Activated T-helper 1 cell treated with anti-CD3 and anti-CD28 coated beads, Interleukin-2, amount 50 U/mL, for 16 hours (primary cell): ENCODE measurements around the gene CDRT15.
"Not testable (repeated sequence)": the region's sequence is repeated elsewhere in the genome, so short reads cannot be mapped to it uniquely, and the experiment has no call there.

Experiments
- DNase-seq, 2 donors: peaks; one replicate each; pipeline ENCODE4 v3.0.0-alpha.2; 2020; ENCODE audit warnings: low read depth in 1 of 2, low spot score in 1 of 2

The CDRT15 gene

DNA sequence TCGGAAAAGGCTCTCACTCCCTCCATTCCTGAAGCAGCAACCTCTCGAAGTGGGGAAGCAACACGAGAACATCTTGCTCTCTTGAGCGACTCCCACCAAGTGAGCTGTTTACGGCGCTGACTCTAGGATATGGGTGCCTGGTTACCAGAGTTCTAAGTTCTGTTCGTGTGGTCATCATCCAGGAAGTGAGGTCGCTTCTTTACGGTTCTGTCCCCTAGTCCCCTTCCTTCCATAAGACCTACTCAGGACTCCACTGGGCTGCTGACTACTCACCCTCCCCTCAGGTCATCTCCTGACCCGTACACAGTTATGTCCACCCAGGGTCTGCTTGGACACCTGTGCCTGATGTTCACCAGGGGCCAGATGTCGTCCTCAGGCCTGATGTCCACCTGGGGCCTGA lies at the start of gene CDRT15:
TSS of gene CDRT15 (minus strand) at position 101 of the 400 bp plus-strand sequence. CDS start at position 72, 29 bp downstream.
- not testable (repeated sequence) for DNase-seq

DNA sequence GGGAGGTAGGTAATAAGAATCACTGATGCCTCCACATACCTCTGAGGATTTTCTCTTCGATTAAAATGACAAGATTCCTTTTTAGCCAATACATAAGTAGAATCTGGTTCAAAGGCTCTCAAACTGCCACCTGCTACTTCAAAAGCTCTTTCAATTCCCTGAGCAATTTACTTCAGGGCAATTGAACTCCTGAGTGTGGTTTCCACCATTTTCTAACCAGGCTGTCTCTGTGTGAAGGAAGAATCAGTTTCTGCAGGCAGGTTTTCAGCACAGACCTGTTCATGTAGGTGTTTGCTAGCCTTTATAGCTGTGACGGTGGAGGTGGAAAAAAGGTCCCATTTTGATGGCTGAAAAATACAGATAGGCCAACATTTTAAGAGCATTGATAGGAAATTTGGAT lies 46.1 kb upstream of the CDRT15 start:
- no peak for DNase-seq

DNA sequence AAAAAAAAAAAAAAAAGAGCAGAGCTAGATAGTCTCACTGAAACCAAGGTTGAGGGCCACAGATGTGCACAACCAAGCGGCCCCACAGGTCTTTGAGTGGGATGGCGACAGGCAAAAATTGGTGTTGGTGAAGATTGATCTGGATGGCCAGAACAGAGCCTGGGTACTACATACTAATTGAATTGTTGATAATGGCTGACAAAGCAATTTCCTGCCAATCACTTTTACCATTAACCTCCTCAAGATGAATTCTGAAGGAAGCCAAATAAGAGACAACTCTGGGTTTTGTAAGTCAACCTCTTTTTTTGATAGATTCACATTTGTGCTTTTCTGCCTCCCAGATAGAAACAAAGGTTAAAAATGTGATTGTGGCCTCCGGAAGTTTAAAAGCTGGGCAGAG lies 44.9 kb upstream of the CDRT15 start:
- DNase-seq: no peak

DNA sequence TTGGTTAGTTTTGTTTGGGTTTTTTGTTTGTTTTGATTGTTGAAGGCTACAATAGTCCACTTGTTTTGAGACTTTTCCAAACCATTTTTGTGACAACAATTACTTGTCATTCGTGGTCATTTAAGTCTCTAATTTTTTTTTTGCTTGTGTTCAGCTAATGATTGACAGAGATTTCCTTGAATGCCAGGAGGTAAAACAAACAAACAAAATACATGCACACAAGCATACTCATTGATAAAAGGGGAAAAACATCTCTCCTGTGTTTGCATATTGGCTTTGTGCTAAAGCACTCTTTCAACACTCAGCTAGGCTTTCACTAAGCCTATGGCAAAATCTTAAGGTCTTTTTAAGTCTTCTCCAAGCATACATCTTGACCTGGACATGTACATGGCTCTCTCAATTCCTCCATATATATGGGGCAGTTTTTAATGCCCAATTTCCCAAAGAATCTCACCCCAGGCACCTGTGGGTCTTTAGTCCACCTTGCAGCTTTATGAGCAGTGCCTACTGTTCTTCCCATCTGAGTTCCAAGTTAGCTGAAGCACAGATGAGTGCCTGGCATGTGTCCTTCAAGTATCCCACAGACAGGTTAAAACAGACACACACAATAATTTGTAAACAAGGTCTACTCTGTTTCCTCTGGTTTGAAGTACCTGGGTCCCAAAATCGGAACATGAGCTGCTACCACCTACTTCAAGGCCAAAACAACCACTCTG lies 40.0 kb upstream of the CDRT15 start:
- DNase-seq: no peak

DNA sequence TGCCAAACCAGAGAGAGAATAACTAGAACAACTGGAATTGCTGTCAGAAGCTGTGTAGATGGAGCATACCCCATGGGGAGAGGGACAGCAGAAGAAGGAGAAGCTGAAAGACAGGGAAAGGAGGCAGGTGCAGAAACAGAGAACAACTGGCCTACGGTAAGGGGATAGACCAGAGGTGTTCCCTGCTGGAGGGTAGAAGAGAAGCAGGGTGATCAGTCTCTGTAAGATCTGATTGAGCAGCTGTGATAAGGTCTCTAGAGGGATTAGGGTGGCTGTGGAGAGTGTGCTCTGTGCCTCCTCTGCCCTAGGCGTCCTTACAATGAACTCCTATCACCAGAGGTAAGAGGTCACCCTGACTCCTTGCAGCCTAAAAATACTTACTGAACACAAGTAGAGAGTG lies 33.8 kb upstream of the CDRT15 start:
- no peak for DNase-seq

DNA sequence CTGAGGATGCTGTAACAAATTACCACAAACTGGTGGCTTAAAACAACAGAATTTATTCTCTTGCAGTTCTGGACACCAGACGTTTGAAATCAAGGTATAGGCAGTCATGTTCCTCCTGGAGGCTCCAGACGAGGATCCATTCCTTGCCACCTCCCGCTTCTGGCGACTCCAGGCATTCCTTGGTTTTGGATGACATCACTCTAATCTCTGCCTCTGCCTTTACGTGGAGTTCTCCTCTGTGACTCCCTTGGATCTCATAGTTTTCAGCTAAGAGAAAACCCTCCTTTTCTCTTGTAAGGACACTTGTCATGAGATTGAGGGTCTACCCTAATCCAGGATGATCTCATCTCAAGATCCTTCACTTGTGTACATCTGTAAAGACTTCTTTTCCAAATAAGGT lies 32.8 kb upstream of the CDRT15 start:
- DNase-seq: no peak

DNA sequence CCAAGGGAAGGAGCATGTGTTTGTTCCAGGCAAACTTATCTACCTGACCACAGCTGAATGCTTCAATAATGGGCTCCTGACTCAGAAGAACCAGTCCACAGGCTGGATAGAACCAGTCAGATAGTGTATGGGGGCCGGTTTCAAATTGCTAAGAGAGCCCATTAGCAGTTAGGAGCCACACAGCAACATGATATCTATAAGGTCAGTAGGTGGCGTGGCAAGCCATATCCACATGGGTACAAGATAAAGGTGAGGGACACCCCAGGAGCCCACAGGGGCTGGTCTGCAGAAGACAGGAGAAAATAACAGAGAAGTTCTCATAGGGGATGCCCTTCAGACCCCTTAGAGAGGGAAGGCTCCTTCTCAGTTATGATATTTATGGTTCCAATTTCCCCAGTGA lies 31.6 kb upstream of the CDRT15 start:
- no peak for DNase-seq

DNA sequence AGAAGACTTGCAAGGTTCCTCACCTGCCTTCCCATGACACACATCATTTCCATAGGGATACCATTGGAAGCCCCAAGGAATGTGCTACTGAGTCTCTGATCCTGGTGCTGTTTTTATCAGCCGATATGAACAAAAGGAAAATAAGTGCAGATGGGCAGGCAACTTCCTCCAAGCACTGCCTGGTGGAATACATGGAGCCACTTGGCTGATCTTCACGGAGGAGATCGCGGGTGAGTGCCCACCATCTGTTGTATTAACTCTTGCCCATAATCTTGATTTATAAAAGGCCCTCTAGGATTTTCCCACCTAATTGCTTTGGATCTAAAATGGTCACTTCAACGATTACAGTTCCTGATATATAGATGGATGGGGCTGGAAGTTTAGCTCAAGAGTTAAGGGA lies 24.7 kb upstream of the CDRT15 start:
- no peak for DNase-seq

DNA sequence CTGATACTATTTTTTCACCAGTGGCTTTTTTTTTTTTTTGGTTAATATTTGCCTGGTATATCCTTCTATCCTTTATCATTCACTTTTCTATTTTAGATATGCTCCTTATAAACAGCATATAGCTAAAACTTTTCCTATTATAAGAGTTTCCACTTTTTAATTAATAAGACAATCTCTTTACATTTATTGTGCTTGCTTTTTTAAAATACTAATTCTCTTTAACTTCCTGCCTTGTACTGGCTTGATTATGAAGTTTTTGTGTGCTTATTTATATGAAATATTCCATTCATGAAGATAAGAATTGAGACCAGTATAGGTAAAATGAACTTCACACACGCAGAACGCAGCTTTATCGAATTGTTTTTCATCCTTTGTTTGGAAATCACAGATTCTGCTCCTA lies 9.0 kb upstream of the CDRT15 start:
- DNase-seq: no peak

DNA sequence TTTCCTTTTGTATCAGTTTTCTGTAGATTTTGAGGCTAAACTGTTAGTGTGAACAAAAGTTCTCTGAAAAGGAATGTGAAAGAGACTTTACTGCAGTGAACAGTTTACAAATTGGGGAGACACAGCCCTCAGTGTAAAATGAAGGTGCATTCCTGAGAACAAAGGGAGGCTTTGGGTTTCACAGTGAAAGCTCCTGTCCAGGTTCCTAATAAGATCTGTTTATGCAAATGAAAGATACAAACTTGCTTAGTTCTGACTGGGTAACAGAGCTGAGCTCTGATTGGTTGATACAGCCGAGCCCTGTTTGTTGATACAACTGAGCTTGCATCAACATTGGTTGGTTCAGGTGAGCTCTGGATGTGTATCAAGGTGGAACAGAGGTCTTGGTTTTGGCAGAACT lies 8.3 kb upstream of the CDRT15 start:
- no peak for DNase-seq

DNA sequence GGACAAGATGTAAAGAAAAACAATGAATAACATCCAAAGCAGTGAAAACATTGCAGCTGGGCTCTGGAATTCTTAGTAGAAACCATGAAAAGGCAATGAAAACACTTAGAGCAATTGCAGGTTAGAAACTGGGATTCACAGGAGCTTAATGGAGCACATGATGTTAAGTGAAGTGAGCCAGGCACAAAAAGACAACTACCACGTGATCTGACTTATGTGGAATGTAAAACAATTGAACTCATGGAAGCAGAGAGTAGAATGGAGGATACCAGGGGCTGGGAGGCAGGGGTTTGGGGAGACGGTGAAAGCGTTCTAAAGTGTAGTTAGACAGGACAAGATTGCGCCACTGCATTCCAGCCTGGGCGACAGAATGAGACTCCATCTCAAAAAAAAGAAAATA lies 2.6 kb upstream of the CDRT15 start:
- DNase-seq: not testable (repeated sequence)

DNA sequence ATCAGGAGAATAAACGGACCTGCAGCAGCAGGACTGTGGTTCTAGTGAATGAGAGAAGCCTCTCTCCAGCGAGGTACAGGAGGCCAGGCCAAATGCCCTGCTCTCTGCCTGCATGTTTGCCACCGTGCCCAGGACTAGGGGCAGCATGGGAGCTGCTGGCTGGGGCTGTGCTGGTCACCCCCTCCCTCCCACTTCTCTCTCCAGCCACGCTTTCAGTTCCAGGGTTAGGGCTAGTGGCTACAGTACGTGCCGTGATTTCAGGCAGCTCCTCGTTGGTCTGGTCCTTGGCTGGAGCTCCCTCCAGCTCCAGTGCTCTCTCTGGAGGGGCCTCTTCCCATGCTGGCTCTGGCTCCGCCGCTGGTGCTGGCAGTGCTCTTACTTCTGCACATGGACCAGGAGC lies 630 bp downstream of the CDRT15 start:
- not testable (repeated sequence) for DNase-seq

DNA sequence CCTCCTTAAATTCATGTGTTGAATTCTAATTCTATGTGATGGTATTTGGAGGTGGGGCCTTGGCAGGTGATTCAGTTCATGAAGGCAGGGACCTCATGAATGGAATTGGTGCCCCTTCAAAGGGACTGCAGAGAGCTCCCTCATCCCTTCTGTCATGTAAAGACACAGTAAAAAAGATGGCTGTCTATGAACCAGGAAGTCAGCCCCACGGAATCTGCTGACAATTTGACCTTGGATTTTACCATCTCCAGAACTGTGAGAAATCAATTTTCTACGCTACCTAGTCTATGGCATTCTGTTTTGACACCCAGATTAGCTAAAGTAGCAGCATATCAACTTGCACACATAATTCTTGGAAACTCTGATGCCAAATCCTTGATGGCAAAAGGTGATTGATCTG lies 1.6 kb downstream of the CDRT15 start:
- not testable (repeated sequence) for DNase-seq

DNA sequence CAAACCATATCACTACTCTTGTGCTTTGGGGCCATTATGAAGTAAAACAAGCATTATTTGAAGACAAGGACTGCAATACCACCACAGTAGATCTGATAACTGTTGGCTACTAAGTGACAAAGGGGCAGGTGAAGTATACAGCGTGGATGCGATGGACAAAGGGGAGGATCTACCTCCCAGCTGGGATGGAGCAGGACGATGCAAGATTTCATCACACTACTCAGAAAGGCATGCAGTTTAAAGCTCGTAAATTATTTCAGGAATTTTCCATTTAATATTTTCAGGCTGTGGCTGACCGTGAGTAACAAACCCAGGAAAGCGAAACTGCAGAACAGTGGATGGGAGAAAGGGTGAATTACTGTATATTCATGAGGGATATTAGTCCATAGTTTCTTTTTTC lies 5.5 kb downstream of the CDRT15 start:
- not testable (repeated sequence) for DNase-seq

DNA sequence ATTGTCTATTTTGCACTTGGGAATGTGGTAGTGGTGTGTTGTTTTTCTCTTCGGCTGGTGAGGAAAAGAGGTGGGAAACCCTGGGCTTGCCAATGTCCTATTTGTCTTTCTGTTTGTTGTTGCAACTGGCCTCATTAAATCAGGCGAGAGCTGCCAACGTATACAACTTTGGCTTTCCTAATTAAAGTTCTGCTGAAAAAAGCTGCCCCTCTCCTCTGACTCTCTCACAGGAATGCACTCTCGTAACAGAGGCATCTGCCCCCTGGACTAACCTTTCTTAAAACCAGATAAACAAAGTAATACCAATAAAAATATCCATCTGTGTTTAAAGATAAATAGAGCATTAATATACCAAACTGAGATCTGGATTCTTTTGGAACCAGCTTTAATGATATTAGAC lies 7.8 kb downstream of the CDRT15 start:
- no peak for DNase-seq

DNA sequence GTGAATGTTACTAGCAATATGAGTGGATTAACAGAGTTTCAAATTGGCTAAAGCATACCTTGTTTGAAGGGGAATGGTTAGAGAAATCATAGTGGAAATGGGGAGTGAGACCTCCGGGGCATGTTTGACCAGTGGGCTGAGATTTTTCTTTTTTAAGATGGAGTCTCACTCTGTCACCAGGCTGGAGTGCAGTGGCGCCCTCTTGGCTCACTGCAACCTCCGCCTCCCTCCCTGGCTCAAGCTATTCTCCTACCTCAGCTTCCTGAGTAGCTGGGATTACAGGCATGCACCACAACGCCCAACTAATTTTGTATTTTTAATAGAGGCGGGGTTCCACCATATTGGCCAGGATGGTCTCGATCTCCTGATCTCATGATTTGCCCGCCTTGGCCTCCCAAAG lies 9.6 kb downstream of the CDRT15 start:
- DNase-seq: no peak

DNA sequence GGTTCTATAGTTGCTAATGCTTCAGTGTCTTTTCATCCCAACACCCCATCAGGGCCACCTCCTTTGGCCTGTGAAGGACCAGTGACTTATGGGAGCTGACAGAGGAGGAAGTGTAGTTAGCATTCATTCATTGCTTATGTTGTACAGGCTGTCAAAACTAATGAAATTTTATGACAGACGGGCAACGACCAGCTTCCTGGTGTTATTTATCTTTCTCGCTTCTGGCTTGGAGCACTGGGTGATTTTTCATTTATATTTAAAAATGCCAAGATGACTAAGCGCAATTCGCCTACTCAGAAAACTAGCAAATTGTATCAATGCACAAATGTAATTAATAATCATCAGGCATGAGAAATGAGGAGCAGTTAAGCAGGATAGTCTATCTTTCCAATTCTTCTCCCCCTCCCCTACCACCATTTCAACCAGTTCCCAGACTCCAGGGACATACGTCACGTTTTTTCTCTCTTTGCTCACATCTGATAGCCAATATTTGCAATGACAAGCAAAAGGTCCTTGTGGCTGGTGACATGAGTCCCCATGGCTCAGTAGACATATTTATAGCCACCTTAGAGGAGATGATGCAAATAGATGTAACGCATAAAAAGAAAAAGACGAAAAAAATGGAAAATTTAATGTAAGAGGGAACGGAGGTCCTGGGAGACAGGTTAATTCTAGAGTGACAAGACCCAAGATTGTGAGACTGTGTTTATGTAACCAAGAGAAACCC lies 11.2 kb downstream of the CDRT15 start:
- no peak for DNase-seq

DNA sequence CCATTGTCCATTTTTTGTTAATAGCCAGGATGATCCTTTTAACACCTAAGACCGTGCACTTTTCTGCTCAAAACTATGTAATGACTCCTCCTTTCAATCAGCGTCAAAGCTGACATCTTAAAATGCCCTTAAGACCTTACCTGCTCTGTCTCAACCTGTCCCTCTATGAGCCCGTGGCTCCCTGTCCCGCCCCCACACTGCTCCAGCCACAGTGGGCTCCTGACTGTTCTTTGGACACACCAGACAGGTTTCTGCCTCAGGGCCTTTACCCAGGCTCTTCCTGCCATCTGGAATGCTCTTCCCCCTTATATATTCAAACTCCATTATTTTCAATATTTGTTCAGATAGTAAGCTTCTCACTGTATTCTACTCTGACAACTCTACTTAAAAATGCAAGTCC lies 14.1 kb downstream of the CDRT15 start:
- no peak for DNase-seq

DNA sequence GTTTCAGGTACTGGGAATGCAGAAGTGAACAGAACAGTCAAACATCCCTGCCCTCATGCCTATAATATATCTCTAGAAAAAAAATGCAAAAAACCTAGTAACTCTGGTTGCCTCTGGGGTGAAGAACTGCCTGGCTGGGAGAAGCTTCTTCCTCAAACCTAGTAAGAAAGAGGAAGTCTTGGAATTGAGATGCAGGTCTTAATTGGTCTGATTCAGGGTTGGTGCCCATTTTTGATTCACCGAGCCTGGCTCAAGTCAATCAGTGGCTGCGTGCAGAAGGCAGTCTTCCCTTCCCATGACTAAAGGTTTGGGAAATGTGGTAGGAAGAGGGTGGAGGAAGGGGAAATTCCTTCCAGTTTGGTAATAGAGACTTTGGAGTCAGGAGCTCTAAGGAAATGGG lies 22.4 kb downstream of the CDRT15 start:
- DNase-seq: no peak

DNA sequence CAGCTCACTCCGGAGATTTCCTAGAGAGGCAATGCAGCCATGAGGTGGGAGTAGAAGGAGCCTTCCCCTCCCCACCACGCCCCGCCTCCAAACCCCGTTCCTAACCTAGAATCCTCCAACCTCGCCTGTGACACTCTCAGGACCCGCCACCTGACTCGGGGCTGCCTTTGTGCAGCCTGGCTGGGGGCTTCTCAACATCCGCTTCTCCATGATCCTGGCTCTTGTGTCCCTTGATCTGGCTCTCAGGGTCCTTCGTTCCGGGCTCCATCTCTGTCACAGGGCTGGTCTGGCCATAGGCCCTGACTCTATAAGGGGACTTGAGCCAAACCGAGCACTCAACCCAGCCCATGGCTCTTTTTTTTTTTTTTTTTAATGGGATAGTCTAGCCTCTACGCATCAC lies 24.3 kb downstream of the CDRT15 start:
- no peak for DNase-seq

DNA sequence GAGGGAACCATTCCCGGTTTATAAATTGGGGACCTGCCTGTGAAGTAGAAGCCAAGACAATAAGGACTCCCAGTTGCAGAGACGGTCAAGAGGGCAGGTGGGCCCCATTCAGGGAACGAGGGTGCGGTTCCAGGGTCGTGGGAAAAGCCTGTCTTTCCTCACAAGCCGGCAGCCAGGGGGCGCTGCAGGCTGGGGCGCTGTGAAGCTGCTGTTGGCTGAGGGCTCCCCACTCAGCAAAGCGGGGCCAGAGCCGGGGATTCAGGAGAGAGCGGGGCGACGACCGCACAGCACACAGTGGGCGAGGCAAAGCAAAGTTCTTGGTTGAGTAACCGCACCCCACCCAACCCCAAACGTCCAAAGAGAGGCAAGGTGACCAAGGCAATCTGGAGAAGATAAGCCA lies 24.9 kb downstream of the CDRT15 start:
- DNase-seq: no peak

DNA sequence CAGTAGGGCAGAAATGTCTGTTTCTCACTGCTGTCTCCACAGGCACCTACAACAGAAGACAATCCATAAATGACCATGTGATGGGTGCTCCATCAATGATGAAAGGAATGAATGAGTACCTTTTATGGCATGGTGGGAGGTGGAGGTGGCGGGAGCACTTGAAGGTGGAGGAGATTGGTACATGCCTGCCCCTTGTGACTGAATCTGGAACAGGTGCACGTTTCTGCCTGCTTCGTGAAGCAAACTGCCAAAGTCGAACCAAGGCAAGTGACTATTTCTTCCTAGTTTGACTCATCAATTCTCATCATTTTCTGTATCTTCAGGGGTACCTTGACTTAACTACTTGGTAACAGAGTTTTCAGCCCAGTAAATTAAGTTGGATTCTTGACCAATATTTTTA lies 25.4 kb downstream of the CDRT15 start:
- DNase-seq: no peak

DNA sequence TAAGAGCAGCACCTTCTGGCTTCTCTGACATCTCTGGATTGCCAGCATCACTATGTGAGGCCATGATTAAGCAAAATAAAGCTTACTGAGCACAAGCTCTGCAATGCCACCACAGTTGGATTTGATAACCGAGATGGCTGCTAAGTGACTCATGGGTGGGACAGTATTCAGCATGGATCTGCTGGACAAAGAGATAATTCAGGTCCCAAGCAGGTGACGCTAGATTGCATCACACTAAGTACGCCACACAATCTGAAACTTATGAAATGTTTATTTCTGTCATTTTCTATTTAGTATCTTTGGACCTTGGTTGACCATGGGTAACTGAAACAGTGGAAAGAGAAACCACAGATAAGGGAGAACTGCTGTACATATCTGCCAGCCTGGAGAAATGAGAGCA lies 27.4 kb downstream of the CDRT15 start:
- DNase-seq: no peak
